AG08396 (cell line): Measurements from ENCODE around the gene HSF2BP.
"Not testable (repeated sequence)": the region's sequence is repeated elsewhere in the genome, so short reads cannot be mapped to it uniquely, and the experiment has no call there.

Source experiments
- DNase-seq: peaks from one replicate; pipeline ENCODE4 v3.0.0; 2012; ENCODE audit warnings: low spot score, mixed read lengths

The HSF2BP gene

GRCh38 chr21:43659136-43660000 lies at the start of gene HSF2BP, which contains the start of gene RRP1B:
Gene HSF2BP, minus strand, starts transcription at chr21:43659488. Its CDS starts 1,392 bp downstream, at chr21:43658096.
Gene RRP1B, plus strand, starts transcription at chr21:43659560. Its CDS starts 105 bp downstream, at chr21:43659665.
- peak; percentile 97 for DNase-seq

DNA sequence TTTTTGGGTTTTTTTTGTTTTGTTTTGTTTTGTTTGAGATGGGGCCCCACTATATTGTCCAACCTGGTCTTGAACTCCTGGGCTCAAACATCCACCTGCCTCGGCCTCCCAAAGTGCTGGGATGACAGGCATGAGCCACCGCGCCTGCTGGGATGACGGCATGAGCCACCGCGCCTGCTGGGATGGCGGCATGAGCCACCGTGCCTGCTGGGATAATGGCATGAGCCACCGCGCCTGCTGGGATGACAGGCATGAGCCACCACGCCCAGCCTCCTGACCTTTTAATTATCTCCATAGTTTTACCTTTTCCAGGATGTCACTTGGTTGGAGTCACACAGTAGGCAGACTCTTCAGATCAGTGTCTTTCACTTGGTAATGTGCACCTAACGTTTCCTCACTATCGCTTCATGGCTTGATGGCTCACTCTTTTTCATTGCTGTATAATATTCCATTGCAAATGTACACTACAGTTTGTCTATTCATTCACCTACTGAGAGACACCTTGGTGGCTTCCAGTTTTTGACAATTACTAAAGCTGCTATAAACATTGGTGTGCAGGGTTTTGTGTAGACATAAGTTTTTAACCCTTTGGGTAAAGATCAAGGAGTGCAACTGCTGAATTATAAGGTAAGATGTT lies 49.6 kb upstream of the HSF2BP start:
- no peak for DNase-seq

DNA sequence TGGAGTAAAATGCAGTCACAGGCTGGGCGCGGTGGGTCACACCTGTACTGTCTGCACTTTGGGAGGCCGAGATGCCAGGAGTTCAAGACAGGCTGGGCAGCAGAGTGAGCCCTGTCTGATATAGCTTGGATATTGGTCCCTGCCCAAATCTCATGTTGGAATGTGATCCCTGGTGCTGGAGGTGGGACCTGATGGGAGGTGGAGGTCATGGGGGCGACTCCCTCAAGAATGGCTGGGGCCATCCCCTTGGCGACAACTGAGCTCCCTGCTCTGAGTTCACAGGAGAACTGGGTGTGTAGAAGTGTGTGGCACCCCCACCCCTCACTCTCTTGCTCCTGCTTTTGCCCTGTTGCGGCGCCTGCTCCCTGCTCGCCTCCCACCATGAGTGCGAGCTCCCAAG lies 48.2 kb upstream of the HSF2BP start:
- DNase-seq, result no peak

- no peak for DNase-seq
These were observed 44.0 kb upstream of the HSF2BP start for GRCh38 chr21:43703035-43703880.

GRCh38 chr21:43702785-43703034 lies 43.4 kb upstream of the HSF2BP start:
- no peak for DNase-seq

DNA sequence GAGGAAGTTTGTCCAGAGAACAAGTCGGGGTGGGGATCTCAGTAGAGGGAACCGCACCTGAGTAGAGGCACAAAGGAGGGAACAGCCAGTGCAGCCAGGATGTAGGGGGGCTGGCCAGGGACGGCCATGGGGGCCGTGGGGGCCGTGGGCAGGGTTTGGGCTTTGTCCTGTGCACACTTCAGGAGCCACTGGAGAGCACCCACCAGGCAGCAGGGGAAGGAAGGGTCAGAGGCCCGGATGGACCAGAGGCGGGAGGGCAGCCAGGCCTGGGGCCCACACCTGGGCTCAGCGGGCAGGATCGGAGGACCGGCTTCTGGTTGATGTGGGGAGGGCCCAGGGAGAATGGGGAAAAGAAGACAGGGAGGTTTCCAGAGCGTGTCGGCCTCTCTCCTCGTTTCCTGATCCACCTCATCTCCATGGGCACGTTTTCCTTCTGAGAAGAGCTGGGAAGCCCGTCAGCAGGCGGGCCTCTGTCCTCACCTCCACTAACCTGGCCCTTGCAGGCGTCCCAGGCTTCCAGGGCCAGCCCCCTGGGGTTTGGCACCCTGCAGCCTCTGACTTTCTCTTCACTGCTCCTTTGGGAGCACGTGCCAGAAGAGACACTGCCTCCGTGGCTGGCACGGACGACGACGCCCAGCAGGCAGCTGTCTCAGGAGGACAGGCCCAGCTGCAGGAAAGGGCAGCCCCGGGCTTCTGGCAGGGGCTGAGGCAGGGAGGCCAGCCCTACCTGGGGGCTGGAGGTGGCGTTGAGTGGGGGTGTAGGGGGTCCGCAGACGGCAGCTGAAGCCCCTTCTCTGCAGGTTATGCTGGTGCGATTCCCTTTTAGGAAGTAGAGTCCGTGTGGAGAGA lies 42.9 kb upstream of the HSF2BP start:
- no peak for DNase-seq

GRCh38 chr21:43699933-43700599 lies 40.8 kb upstream of the HSF2BP start:
- no peak for DNase-seq

- DNase-seq, result not testable (repeated sequence)
These were observed 40.1 kb upstream of the HSF2BP start for GRCh38 chr21:43699492-43699777.

- no peak for DNase-seq
These were observed 38.7 kb upstream of the HSF2BP start for GRCh38 chr21:43697758-43698643.

GRCh38 chr21:43696214-43696613 lies 36.9 kb upstream of the HSF2BP start:
- no peak for DNase-seq

DNA sequence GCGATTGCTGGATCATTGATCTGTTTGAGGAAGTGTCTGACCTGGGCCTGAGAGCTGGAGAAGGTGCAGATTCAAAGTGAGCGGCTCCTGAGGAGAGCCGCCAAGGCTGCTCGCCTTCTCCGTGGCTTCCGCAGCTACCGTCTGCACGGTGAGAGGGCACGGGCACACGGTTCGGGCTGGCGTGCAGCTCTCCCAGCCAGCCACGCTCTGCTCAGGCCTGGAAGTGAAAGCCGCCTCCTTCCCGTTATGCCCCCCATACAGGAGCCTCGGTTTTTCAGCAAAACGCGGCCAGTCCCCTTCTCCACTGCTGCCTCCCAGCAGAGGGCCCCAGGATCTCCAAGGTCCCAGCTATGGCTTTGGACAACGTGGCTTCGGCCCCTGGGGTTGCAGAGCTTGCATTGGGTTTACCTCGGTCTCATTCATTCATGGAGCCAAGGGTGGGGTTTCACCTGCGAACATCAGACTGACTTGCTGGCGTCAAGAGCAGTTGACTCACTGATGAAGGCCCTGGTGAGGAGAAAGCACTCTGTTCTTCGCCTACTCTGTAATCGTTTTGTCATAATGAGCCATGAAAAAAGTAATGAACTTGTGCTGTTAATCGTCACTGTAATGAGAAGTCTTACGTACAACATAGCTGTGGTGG lies 35.3 kb upstream of the HSF2BP start:
- DNase-seq, result no peak

- DNase-seq, result no peak
These were observed 34.7 kb upstream of the HSF2BP start for GRCh38 chr21:43693981-43694380.

DNA sequence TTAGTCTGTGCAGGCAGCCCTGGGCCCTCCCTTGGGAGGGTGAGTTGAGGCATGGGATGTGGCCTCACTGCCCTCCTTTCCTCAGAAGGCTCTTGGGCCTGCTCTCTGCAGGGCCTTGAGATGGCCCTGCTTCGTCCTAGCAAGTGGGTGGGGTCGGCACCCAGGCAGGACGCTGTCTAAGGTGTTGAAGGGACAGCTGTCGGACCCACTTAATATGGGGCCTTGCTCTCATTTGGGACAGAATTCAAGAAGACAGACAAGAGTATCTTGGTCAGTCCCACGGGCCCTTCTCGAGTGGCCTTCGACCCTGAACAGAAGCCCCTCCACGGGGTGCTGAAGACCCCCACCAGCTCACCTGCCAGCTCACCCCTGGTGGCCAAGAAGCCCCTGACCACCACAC lies 33.7 kb upstream of the HSF2BP start:
- DNase-seq, result no peak

GRCh38 chr21:43691801-43692200 lies 32.5 kb upstream of the HSF2BP start:
- no peak for DNase-seq

DNA sequence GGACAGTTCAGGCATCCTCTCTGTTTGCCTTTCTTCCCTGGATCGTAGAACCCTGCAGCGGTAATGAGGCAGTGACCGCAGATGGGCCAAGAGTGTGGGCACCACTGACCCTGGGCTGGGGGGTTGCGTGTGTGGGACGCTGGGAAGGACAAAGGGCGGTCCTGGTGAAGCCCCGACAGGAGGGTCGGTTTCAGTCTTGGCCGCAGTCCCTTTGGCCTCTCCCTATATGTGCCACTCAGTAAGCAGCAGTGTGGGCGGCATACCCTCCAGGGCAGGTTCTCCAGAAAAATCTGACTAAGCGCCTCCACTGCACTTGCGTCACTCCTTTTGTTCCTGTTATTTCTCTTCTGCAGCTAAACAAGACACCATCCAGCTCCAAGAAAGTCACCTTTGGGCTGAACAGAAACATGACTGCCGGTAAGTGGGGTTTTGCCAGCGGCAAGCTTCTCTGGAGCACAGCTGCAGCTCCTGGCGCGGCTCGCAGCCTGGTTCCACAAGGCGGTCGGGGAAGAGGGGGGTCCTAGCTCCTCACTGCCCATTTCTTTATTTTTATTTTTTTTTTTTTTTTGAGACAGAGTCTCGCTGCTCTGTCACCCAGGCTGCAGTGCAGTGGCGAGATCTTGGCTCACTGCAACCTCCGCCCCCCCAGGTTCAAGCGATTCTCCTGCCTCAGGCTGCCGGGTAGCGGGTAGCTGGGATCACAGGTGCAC lies 32.0 kb upstream of the HSF2BP start:
- no peak for DNase-seq

DNA sequence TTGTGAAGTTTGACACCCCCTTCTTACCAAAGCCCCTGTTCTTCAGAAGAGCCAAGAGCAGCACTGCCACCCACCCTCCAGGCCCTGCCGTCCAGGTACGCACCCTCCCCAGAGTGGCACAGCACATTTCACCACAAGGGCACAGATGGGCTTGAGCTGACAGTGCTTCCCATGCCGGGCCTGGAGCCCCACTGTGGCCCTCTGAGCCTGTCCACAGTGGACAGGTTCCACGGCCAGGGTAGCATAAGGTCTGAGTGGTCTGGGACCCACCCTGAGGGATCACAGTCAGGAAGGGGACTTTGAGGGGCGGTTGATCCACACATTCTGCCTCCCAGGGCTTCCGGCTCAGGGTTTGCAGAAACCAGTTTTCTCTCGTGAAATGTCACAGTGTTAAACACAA lies 31.1 kb upstream of the HSF2BP start:
- DNase-seq, result no peak

GRCh38 chr21:43689556-43690337 lies 30.5 kb upstream of the HSF2BP start:
- no peak for DNase-seq

GRCh38 chr21:43688906-43689305 lies 29.6 kb upstream of the HSF2BP start:
- no peak for DNase-seq
